HG03378 (cell line): ENCODE data around the gene FOXA2.
"Not testable (repeated sequence)": the region's sequence is repeated elsewhere in the genome, so short reads cannot be mapped to it uniquely, and the experiment has no call there.

Experiments used
- ATAC-seq: cut with Tn5 transposase; IDR thresholded peaks from one replicate; pipeline ENCODE4 v1.9.1; 2021; ENCODE audit warnings: mild to moderate bottlenecking, moderate library complexity; ENCODE audit not compliant: unreplicated experiment

FOXA2 gene

GRCh38 chr20:22584522-22584921 is at the start of gene FOXA2:
Gene FOXA2, minus strand, starts transcription at chr20:22584572. Its CDS starts 294 bp downstream, at chr20:22584278.
- ATAC-seq: no peak

GRCh38 chr20:22630701-22631100 is 46.3 kb upstream of the FOXA2 start:
- ATAC-seq: no peak

GRCh38 chr20:22629927-22630326 is 45.6 kb upstream of the FOXA2 start:
- ATAC-seq: no peak

- ATAC-seq: no peak
Observed at GRCh38 chr20:22629447-22629846, 45.1 kb upstream of the FOXA2 start.

GRCh38 chr20:22626496-22626895 is 42.1 kb upstream of the FOXA2 start:
- no peak for ATAC-seq

GRCh38 chr20:22623211-22623610 is 38.8 kb upstream of the FOXA2 start:
- ATAC-seq: no peak

GRCh38 chr20:22620342-22620741 is 36.0 kb upstream of the FOXA2 start:
- ATAC-seq: no peak

- no peak for ATAC-seq
Observed at GRCh38 chr20:22619806-22620205, 35.4 kb upstream of the FOXA2 start.

- no peak for ATAC-seq
Observed at GRCh38 chr20:22619272-22619671, 34.9 kb upstream of the FOXA2 start.

GRCh38 chr20:22617160-22617559 is 32.8 kb upstream of the FOXA2 start:
- no peak for ATAC-seq

- no peak for ATAC-seq
Observed at GRCh38 chr20:22616551-22616950, 32.2 kb upstream of the FOXA2 start.

GRCh38 chr20:22615425-22615824 is 31.1 kb upstream of the FOXA2 start:
- no peak for ATAC-seq

- ATAC-seq: no peak
Observed at GRCh38 chr20:22611636-22612035, 27.3 kb upstream of the FOXA2 start.

- no peak for ATAC-seq
Observed at GRCh38 chr20:22607695-22608094, 23.3 kb upstream of the FOXA2 start.

GRCh38 chr20:22604815-22605214 is 20.4 kb upstream of the FOXA2 start:
- no peak for ATAC-seq

GRCh38 chr20:22601361-22602141 is 17.2 kb upstream of the FOXA2 start:
- ATAC-seq: no peak

GRCh38 chr20:22599258-22599657 is 14.9 kb upstream of the FOXA2 start:
- ATAC-seq: not testable (repeated sequence)

GRCh38 chr20:22597303-22597702 is 12.9 kb upstream of the FOXA2 start:
- ATAC-seq: no peak

- no peak for ATAC-seq
Observed at GRCh38 chr20:22590662-22591061, 6.3 kb upstream of the FOXA2 start.

GRCh38 chr20:22586645-22587310 is 2.4 kb upstream of the FOXA2 start:
- no peak for ATAC-seq

- ATAC-seq: no peak
Observed at GRCh38 chr20:22585786-22586493, 1.6 kb upstream of the FOXA2 start.
